Stimulated activated CD4-positive, alpha-beta T cell treated with anti-CD3 and anti-CD28 coated beads, Interleukin-1b, Interleukin-23, amount 100 ng/mL, for 48 hours (primary cell): ENCODE measurements around the gene NOL11.
"Not testable (repeated sequence)": the region's sequence is repeated elsewhere in the genome, so short reads cannot be mapped to it uniquely, and the experiment has no call there.

Experiments used
- DNase-seq: peaks from one replicate; pipeline ENCODE4 v3.0.0-alpha.2; 2020

The NOL11 gene

DNA sequence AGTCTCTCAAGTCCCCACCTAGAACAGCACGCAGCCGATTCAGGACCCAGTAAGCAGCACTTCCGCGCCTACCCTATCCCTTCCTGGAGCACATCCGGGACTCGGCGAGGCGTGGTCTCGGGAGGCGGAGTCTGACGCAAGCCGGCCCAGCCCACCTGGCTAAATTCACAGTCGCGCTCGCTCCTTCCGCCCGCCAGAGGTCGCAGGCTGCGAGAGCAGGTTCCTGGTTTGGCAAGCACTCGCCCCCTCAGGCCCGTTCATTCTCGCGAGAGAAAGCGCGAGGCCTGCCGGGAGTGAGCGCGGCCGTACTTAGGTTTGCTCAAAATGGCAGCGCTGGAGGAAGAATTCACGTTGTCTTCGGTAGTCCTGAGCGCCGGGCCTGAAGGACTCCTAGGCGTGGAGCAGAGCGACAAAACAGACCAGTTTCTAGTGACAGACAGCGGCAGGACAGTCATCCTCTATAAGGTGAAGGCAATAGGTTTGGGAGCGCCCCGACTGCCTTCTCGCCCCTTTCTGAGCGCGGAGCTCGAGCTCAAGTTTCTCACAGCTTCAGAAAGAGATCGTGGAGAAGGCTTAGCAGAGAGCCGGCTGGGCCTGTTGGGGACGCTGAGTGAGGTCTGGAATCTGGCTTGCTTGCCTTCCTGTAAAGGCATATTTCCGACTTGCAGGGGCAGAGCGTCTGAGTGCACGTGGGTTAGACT lies at the start of gene NOL11:
Gene NOL11 (plus strand): TSS at position 313 of the 701 bp plus-strand sequence. CDS start 12 bp downstream, at position 325.
- DNase-seq: peak; percentile 100

DNA sequence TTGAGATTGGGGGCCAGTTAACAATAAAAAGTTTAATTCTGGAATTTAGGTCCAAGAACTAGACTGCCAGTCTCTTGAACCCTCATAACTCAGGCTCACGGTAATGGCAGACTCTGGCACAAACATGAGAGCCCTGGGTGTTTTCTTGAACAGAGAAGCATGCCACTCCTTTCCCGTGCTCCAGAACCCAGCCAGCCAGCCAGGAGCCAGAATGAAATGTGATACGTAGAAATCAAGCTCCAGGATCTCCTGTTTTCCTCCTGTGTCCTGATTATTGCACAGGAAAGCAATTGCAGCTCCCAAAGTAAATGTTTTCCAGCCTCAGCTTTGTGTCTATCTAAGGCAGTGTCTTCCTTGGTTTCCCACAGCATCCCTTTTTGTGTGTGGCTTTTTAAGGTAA lies 46.2 kb upstream of the NOL11 start:
- no peak for DNase-seq

DNA sequence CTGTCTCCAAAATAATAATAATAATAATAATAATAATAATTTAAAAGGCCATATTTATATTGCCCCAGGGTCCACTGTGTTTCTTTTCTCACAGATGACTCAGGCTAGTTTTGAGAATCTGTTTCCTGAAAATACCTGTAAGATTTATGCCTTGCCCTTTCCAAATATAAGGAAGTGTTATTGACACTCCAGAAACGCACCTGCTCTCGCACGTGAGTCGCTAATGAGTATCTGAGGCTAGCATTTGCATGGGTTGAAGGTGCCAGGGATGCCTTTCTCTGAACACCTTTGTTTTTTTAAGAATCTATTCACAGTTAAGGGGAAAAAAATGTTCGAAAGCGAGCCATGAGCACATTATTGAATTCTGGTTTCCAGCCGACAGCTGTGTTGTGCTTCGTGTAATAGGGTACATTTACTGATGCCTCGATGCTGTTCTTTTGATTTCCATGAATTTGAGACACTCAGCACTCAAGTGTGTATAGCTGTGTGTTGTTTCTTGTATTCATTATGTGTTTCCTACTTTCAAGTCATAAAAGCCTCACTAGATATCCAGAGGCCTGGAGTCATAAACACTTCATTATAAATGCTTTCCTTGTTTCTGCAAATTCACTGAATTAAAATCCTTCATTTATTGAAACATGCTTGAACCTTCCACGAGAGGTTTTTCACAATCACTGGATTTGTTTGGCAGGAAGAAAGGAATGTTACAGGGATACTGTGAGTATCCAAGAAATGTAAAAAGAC lies 45.0 kb upstream of the NOL11 start:
- no peak for DNase-seq

DNA sequence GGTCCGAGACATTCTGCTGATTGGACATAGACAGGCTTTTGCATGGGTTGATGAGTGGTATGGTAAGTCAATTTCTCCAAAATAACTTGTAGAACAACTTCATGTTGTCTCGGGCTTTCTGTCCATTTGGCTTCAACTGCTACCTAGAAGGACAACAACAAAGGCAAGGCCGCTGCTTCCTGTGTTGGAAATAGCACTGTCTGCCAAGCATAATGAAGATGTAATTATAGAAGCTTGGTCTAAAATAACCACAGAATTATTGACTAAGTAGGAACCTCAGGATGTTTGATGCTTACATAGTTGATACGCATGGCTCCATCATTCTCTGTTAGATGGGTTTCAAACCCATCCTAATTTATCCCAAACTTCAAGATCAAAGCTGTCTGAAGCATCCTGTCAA lies 42.3 kb upstream of the NOL11 start:
- DNase-seq: no peak

DNA sequence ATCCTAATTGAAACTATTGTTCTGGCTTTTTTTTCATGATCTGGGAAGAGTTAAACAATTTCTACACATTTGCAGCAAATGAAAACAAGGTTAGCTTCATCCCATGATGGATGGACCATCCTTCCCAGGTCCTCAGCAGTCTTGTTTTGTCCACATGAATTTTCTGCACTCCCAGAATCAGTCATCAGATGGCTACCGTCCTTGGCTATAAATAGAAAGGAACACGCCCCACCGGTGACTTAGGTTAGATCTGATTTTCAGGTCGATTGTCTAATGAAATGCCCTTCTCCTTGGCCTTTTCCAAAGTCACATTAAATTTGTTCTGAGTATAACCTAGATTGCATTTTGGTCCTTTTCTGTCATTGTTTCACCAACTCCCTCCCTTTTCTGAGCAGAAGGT lies 41.4 kb upstream of the NOL11 start:
- no peak for DNase-seq

DNA sequence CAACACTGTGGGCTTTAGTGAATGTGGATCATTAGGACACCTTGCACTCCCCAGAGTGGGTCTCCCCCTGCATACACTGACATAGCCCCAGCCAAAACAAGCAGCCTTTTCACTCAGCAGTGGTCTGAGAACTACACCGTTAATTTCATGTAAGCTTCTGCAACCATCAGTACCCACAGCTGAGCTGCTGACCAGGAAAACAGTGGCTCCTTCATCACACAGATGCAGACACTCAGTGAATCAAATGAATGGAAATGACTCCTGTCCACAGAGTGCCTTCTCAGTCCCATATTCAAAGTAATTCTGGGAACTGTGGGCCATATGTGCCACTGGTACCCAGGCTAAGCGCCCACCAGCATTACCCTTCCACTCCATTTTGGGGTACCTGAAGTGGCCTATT lies 39.3 kb upstream of the NOL11 start:
- no peak for DNase-seq

DNA sequence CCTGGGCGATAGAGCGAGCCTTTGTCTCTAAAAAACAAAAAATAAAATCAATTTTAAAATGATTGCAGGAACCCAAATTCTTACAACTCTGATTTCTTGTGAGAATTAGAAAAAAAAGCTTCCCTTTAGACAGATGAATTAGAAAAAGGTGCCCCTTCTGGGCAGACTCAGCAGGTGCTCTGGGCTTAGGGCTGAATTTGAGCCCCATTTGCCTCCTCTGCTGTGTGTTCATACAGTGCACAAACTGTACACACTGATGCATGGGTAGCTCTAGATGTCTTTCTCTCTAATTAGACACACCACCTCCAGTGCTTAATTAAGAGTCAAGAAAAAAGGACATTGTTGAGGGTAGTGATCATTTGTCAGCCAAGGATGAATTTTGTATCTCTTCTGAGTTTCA lies 38.5 kb upstream of the NOL11 start:
- no peak for DNase-seq

DNA sequence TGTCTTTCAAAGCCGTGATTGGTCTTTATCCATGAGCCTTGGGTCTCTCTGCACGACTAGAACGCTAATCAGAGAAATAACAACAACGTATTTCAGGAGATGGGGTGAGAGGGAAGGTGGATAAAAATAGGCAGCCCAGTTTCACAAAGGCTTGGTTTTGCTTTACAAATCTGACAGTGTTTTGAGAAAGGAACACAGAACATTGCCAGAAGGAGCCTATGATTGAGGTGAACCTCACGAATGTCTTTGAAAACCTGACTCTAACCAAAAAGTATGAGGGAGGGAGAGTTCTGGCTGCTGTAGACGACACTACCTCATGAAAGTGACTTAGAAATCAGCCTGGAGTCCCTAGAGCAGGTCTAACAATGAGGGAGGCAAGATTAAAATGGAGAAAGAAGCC lies 38.0 kb upstream of the NOL11 start:
- DNase-seq: no peak

DNA sequence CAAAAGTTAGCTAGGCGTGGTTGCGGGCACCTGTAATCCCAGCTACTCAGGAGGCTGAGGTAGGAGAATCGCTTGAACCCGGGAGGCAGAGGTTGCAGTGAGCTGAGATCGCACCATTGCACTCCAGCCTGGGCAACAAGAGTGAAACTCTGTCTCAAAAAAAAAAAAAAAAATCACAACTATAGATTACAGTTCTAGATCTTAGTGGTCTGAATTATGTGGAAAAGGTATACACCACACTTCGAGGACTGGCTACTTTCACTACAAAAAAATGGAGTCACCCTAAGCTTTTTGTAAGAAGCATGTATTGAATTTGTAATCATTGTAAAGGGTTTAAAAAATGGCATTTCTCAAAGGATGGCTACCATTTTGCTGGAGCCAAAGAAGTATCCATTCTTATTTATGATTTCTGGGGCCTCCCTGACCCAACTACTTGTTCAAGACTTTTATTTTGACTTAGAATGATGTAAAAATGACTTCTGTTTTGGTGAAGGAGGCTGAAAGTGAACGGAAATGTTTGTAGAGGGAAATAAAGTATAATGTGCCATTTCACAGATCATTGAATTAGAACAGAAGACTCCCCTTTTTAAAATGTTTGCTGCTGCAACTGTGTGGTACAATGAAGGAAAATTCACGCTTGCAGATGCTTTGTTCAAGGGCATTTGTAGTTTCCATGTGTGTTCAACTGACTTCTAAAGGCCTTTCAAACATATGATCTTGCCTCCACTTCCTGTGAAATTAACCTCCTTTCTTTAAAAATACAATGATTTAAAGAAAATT lies 37.1 kb upstream of the NOL11 start:
- DNase-seq: no peak

DNA sequence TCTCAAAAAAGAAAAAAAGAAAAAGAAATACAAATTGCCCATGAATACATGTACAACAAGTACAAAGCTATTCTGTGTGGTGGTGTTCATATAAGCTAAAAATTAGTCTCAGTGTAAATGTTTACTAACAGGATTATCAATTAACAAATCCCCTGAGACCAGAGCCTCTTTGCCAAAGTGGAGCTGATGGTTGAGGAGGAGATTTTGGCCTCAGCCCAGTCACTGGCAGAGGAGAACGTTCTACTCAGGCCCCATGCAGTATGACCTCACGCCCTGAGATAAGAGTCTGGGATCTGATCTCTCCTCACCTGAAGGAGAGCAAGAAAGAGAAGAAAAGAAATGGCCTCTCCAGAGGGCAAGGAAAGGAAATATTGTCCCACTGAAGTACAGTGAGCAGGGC lies 35.5 kb upstream of the NOL11 start:
- no peak for DNase-seq

DNA sequence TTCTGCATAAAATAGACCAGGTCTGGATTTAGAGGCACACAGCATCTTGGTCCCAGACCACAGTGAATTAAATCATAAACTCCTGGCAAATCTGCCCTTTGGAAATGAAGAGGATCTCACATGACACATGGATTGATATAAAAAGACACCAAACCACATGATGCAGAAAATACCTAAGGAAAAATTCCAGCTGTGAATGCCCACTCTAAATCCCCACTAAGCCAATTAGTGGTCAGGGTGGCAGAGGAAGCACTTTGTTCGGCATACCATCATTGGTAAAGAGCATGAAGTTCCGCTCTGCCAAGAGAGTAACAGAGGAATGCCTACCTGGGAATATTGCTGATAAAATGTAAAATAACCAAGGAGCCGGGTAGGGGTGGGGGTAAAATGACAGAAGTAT lies 32.4 kb upstream of the NOL11 start:
- no peak for DNase-seq

DNA sequence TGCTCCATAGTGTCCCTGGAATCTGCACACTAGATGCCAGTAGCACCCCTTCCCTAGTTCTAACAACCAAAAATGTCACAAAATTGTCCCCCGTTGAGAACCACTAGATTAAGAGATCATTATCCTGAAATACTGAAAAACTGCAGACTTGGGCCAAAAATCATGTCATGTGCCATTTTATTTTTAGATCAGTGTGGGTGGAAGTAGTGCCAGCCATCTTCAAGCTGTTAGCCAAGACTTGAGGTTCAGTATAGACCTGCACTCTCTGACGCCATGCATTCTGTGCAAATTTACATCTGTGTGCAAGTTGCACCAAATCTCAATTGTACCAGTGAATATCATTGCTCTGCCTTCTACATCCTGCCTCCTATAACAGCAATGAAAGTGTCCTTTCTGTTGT lies 31.5 kb upstream of the NOL11 start:
- no peak for DNase-seq

DNA sequence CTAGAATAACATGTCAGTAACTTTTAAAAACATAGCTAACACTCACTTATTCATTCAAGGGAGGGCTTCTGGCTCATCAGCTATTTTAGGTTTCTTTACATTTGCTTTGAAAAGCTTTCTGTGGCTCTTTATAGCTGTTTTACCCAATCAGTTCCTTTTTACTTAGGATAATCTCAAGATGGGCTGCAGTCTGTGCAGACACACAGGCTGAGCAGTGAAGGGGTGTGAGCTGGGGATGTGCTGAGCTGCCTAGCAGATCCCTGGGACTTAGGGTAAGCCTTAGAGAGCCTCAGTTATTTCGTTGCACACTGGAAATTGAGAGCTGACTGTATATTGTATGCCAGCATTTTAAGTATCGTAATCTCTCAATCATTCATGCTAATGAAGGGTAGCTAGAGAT lies 30.2 kb upstream of the NOL11 start:
- no peak for DNase-seq

DNA sequence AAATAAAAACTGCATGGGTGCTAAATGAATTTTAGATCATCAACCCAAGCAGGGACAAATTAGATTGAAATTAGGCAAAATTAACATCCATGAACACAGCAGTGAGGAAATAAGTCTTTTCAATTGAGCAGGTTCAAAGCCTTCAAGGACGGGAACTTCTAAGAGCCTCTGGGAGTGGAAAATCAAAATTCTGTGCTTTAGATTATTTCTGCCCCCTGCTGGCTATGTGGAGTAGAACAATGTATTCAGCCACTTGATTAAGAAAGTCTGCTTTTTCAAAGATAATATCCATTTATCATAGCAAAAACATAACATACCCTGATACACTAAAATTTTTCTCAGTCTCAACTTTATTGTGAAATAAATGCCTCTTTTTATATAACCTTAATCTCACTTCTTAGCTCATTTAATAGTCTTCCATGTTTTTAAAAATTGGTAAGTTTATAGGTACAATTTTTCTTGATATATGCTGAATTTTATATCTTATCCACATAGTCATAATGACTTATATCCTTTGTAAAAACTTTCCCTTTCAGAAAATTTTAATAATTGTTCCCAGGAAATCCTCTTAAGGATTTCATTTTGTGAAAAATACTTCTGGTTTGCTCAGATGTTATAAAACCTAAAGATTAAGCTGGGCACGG lies 28.1 kb upstream of the NOL11 start:
- peak; percentile 17 for DNase-seq

DNA sequence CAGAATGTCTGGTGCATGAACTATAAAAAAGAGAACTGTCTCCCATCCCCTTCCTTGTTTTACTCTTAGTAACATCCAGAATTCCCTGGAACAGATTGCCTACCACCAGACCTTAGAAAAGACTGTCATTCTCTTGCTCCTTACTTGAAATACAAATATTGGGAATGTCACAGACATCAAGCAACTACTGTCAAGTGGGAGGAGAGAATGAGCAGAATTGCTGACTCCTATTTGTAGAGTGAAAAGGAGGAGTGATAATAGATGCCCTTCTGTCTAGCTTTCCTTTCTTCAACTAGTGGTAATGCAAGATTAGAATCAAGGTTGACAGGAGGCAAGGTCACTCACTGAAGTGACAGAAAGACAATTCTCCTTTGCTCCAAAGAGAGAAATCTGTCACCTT lies 23.9 kb upstream of the NOL11 start:
- DNase-seq: no peak

DNA sequence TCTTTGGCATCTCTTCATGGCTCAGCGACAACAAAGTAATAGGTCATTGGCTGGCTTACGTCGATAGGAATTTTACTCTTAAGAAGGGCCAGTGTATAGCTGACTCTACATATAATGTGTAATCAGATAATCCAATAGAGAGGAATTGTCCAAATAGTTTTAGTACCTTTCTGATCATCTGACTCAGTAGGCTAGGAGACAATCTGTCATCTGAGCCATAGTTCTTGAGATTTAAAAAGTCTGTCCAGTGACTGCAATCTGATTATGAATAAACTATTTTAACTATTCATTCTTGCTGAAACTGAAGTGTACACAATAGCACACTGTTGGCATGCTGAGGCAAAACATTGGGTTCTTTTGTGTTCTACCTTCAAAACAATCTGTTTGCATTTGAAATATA lies 21.4 kb upstream of the NOL11 start:
- no peak for DNase-seq

DNA sequence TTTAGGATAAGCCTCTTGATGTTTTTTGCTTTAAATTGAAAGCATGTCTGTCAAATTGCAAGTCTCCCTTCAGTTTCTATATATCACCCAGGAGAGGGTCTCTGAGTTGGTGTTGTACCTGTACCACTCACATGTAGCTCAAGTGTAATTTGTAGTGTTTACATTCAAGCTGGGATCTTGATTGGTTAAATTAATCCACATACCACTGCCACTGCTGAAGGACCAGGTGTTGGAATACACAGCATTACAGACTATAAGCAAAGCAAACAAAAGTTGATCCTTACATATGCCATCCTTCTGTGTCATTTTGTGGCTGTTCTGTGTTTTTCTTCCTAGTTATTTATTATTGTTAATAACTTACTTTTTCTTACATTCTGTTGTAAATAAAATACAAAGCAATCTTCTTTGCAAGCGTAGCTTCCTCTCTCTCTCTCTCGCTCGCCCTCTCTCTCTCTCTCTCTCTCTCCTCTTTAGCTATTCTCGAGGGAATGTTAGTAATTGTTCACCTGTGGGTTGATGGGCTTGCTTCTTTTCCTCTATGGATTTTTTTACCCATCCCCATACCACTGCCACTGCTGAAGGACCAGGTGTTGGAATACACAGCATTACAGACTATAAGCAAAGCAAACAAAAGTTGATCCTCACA lies 20.8 kb upstream of the NOL11 start:
- no peak for DNase-seq

DNA sequence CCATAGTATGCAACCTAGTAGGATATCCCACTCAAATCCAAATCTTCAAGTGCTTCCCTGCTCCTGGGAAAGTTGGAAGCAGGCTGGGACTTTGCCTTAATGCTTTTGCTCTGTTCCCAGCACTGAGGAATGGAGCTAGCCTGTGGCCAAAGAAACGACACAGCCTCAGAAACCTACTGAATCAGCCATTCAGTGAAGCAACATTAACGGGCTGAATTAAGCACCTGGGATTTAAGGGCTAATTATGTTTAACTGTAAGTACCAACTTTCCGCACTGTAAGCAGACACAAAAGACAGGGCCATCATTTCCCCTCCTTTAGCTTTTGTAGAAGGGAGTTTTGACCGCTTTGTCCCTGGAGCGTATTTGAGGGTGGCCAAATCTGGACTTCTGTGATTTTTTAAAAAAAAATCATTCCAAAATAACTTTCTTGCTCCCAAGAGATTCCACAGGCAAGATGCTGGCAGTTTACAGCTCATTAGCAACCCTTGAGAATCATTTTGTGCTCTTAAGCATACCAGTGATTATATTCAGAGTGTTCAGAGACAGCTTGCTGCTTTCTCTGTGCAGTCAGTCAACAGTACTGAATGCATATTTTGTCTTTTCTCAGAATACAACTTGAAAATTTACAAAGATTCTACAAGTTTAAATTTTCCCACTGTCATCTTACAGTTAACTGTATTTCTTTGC lies 17.6 kb upstream of the NOL11 start:
- no peak for DNase-seq

DNA sequence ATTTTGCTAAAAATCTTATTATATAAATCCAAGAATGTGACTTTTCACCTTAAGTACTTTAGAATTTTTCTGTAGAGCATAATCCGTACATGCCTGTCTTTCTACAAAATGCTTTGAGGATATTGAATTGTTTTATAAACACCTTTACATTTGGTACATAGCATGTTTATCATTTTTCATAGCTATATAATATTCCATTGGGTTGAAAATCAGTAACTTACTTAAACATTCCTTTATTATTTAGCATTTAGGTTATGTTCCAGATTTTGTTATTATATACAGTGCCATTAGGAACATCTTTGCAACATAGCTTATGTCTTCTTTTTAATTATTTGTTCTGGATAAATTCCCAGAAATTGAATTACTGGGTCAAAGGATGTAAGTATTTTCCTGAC lies 17.0 kb upstream of the NOL11 start:
- no peak for DNase-seq

DNA sequence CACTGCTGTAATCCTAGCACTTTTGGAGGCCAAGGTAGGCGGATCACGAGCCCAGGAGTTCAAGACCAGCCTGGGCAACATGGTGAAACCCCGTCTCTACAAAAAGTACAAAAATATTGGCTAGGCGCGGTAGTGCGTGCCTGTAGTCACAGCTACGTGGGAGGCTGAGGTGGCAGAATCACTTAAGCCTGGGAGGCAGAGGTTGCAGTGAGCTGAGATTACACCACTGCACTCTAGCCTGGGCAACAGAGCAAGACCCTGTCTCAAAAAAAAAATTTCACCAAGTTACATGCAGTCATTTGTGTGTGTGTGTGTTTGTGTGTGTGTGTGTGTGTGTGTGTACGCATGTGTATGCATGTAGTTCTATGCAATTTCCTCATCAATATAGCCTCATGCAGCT lies 14.9 kb upstream of the NOL11 start:
- not testable (repeated sequence) for DNase-seq

DNA sequence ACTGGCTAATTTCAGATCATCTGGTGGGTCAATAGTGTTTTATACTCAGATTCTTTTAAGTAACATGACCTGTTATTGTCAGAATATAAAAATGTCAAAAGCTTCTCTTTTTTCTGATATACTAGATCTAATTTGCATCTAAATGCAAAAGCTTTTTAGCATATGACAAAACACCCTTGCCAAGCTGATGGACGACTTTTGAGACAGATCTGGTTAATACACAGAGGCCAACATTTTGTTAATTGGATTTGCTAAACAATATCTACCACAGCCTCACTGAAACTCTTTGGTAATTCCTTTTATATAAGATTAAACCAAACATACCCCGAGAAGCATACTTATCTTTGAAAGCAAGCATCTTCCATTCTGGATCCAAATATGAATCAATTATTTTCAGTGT lies 10.3 kb upstream of the NOL11 start:
- no peak for DNase-seq

DNA sequence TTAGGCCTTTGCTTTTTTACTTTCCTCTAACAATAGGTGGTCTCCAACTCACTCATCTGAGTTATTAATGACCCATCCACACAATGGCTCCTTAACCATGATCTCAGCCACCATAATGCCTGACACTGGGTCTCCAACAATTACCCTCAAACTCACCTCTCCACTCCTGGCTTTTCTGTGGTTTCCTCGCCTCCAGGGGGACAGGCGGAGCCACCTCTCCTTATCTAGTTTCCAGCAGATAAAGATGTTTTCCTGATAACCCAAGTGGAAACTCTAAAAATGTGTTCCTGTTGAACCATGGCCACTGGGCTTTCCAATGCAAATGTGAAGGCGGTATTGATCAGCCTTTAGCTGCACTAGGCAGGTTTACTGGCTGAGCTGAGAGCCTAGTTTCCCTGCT lies 9.4 kb upstream of the NOL11 start:
- DNase-seq: no peak
